Measurements from ENCODE around the gene PHAF1. TPM values are rescaled to one million over a fixed set of nuclear protein-coding genes. Genes with fewer than 3 reads are reported as not detected.
A peak's percentile ranks its signal among the peaks of the same experiment; 100 is the strongest.

The PHAF1 gene
- total and polyA plus RNA-seq, 2 of the 13 experiments (the other 11 are each of a cell fraction or from before 2014, with no cell fraction given), result 48.3 to 174 TPM

- TF ChIP-seq, protein P1, sequence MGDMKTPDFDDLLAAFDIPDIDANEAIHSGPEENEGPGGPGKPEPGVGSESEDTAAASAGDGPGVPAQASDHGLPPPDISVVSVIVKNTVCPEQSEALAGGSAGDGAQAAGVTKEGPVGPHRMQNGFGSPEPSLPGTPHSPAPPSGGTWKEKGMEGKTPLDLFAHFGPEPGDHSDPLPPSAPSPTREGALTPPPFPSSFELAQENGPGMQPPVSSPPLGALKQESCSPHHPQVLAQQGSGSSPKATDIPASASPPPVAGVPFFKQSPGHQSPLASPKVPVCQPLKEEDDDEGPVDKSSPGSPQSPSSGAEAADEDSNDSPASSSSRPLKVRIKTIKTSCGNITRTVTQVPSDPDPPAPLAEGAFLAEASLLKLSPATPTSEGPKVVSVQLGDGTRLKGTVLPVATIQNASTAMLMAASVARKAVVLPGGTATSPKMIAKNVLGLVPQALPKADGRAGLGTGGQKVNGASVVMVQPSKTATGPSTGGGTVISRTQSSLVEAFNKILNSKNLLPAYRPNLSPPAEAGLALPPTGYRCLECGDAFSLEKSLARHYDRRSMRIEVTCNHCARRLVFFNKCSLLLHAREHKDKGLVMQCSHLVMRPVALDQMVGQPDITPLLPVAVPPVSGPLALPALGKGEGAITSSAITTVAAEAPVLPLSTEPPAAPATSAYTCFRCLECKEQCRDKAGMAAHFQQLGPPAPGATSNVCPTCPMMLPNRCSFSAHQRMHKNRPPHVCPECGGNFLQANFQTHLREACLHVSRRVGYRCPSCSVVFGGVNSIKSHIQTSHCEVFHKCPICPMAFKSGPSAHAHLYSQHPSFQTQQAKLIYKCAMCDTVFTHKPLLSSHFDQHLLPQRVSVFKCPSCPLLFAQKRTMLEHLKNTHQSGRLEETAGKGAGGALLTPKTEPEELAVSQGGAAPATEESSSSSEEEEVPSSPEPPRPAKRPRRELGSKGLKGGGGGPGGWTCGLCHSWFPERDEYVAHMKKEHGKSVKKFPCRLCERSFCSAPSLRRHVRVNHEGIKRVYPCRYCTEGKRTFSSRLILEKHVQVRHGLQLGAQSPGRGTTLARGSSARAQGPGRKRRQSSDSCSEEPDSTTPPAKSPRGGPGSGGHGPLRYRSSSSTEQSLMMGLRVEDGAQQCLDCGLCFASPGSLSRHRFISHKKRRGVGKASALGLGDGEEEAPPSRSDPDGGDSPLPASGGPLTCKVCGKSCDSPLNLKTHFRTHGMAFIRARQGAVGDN (CRISPR knock-in tag; IDR thresholded peaks at IDR 0.05), result no peak
- TF ChIP-seq ZNF800 (CRISPR knock-in tag; IDR thresholded peaks at IDR 0.05) (no peak), JUND (CRISPR knock-in tag; IDR thresholded peaks at IDR 0.05) (no peak), ZNF296 (CRISPR knock-in tag; conservative IDR thresholded peaks at IDR 0.05) (no peak), MBNL3 (CRISPR knock-in tag; conservative IDR thresholded peaks at IDR 0.05) (no peak), NCOA5 (CRISPR knock-in tag; IDR thresholded peaks at IDR 0.05) (no peak), ZNF20 (CRISPR knock-in tag; IDR thresholded peaks at IDR 0.05) (no peak), ZNF839 (CRISPR knock-in tag; IDR thresholded peaks at IDR 0.05; ENCODE audit: borderline replicate concordance) (no peak), ZFY (CRISPR knock-in tag; IDR thresholded peaks at IDR 0.05) (no peak), AHR (CRISPR knock-in tag; IDR thresholded peaks at IDR 0.05) (no peak), RNF2 (conservative IDR thresholded peaks at IDR 0.05; ENCODE audit: low read depth) (no peak), ZNF879 (CRISPR knock-in tag; IDR thresholded peaks at IDR 0.05) (0 out of 2 replicates have a peak, but pooled peaks have one; percentile 80), ZNF784 (CRISPR knock-in tag; IDR thresholded peaks at IDR 0.05; ENCODE audit: borderline replicate concordance) (0 out of 2 replicates have a peak, but pooled peaks have one; percentile 10), ZFYVE20 (CRISPR knock-in tag; IDR thresholded peaks at IDR 0.05; ENCODE audit: borderline replicate concordance, low read depth) (no peak), FOXA1 (IDR thresholded peaks at IDR 0.05) (no peak), FOXA1 (CRISPR knock-in tag; IDR thresholded peaks at IDR 0.05) (peak; percentile 42; the same call in 1 of the 2 replicates), TIGD3 (CRISPR knock-in tag; IDR thresholded peaks at IDR 0.05; ENCODE audit: borderline replicate concordance) (no peak)
- TF ChIP-seq, protein P2, sequence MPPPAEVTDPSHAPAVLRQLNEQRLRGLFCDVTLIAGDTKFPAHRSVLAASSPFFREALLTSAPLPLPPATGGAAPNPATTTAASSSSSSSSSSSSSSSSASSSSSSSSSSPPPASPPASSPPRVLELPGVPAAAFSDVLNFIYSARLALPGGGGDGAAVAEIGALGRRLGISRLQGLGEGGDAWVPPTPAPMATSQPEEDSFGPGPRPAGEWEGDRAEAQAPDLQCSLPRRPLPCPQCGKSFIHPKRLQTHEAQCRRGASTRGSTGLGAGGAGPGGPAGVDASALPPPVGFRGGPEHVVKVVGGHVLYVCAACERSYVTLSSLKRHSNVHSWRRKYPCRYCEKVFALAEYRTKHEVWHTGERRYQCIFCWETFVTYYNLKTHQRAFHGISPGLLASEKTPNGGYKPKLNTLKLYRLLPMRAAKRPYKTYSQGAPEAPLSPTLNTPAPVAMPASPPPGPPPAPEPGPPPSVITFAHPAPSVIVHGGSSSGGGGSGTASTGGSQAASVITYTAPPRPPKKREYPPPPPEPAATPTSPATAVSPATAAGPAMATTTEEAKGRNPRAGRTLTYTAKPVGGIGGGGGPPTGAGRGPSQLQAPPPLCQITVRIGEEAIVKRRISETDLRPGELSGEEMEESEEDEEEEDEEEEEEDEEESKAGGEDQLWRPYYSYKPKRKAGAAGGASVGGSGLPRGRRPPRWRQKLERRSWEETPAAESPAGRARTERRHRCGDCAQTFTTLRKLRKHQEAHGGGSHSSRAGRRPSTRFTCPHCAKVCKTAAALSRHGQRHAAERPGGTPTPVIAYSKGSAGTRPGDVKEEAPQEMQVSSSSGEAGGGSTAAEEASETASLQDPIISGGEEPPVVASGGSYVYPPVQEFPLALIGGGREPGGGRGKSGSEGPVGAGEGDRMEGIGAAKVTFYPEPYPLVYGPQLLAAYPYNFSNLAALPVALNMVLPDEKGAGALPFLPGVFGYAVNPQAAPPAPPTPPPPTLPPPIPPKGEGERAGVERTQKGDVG (CRISPR knock-in tag; IDR thresholded peaks at IDR 0.05; ENCODE audit: borderline replicate concordance), result no peak
Measured at GRCh38 chr16:67170949-67171649, 61.4 kb downstream of the PHAF1 start (continued).

Data from HepG2 (cell line).